Measurements from ENCODE around the gene DNAH2.

Gene DNAH2

DNA sequence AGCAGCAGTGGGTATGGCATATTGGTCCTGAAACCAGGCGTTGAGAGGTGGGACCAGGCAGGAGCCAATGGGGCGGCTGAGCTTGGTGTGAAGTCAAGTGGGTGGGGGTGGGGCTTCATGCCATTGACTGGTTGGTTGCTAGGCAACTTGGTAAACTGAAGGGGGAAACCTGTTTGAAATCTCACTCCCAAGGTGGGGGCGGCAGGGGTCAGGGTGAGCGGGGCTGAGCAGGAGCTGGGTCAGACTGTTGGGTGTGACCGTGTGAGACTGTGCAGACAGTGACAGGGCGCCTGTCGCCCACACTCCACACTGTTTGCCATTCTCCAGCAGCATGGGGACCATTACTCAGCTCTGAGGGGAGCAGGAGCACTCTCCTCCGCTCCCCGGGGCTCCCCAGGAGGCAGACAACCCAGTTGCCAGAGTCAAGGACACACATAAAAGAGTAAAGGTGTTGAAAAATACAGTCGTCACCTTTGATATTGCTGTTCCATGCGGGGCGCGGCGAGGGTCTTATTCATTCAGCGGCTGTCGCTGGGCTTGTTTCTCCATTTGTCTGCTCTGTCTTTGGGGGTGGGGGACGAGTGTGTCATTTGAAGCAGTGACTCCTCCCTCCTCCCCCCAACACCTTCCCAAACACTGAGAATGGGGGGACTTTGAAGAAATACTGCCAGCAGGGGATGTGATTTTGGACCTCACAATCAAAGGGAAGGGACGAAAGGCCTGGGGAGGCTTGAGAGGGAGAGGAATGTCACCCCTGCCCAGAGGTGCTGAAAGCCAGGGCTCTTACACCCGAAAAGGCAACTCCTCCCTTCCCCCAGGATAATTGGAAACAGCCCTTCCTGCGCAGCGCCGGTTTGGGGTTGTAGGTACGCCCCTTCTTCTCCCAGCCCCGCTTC is 13.7 kb upstream of the DNAH2 start:
- Histone ChIP-seq H3K9me3 (ENCODE audit: control insufficient read depth, insufficient read depth, low read length) (no peaks in the 10 kb centered on the region), H3K36me3 (ENCODE audit: control insufficient read depth, insufficient read depth, low read length) (no peaks in the 10 kb centered on the region; the same call in 1 of the 2 replicates), H3K4me1 (ENCODE audit: control insufficient read depth, insufficient read depth, low read length) (peaks cover 8% of the 10 kb centered on the region), H3K4me3 (ENCODE audit: low read length) (peak overlapping the region; percentile 13; the same call in 1 of the 2 replicates), H3K27me3 (ENCODE audit: control insufficient read depth, insufficient read depth, low read length) (no peaks in the 10 kb centered on the region), H3K27ac (ENCODE audit: low read length) (no peak overlapping the region)
- WGBS (ENCODE audit: insufficient coverage, insufficient read length), result no CpG with 5 or more reads among the region's 24 CpGs
- no peak for DNase-seq (ENCODE audit: low read depth, low spot score)

DNA sequence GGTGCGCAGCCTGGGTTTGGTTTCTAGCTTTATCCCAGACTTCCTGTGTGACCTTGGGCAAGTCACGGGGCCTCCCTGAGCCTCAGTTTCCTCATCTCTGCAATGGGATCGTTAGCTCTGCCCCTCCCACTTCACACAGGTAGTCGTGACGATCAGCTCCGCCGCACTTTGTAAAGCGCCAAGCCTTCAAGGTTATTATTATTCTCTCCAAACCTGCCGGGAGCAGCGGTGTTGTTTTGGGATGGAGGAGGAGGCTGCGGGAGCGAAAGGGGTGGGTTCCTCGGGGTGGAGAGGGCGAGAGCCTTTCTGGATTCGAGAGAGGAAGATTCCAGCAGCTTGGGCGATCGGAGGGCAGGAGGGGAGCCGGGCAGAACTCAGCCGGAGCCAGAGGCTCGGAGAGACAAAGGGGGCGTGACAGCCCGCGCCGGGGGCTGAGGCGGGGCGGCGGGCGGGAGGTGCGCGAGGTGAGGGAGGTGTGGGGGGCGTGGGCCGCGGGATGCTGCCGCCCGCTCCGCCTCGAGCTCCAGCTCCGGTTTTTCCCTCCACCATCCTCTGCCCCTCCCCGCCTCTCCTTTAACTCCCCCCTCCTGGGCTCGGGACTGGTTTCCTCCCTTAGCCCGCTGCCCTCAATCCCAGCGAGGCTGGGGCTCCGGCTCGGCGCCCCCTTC is 12.8 kb upstream of the DNAH2 start, which contains the start of gene EFNB3:
Gene EFNB3, plus strand, starts transcription at position 602 of the 668 bp plus-strand sequence. CDS start 397 bp downstream, outside the sequence.
- Histone ChIP-seq H3K36me3 (ENCODE audit: control insufficient read depth, insufficient read depth, low read length) (no peaks in the 10 kb centered on the region; the same call in 1 of the 2 replicates), H3K4me1 (ENCODE audit: control insufficient read depth, insufficient read depth, low read length) (peaks cover 8% of the 10 kb centered on the region), H3K4me3 (ENCODE audit: low read length) (peak within 1 kb of the TSS; percentile 64), H3K27me3 (ENCODE audit: control insufficient read depth, insufficient read depth, low read length) (no peaks in the 10 kb centered on the region), H3K9me3 (ENCODE audit: control insufficient read depth, insufficient read depth, low read length) (no peaks in the 10 kb centered on the region), H3K27ac (ENCODE audit: low read length) (no peak within 1 kb of the TSS)
- DNase-seq (ENCODE audit: low read depth, low spot score), result no peak
- WGBS (ENCODE audit: insufficient coverage, insufficient read length), result no CpG with 5 or more reads among the region's 45 CpGs

DNA sequence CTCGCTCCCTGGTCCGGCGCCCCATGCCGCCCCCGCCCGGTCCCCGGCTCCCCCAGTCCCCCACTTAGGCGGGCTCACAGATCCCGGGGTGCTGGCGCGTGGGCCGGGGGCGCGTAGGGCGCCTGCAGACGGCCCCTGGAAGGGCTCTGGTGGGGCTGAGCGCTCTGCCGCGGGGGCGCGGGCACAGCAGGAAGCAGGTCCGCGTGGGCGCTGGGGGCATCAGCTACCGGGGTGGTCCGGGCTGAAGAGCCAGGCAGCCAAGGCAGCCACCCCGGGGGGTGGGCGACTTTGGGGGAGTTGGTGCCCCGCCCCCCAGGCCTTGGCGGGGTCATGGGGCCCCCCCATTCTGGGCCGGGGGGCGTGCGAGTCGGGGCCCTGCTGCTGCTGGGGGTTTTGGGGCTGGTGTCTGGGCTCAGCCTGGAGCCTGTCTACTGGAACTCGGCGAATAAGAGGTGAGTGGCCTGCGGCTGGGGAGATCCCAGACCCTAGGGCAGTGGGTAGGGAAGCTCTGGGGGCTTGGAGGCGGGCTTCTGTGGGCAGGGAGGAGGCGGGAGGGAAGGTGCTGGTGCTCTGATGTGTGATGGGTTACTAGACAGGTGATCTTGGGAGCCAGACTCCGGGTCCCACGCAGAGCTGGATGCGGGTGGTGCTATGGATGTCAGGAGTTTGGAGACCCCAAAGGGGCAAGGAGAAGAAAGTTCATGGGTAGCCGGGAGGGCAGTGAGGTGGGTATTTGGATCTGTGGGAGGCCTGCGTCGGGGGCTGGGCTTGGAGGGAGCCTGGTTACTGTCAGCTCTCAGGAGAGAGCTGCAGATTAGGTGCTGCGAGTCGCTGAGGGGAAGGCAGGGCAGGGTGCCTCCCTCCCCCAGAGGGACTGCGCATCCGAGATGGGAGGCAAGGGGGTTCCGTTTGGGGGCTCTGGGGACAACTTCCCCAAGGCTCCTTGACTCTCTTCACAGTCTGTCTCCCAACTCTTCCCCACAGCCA is 12.0 kb upstream of the DNAH2 start:
- DNase-seq (ENCODE audit: low read depth, low spot score), result no peak
- WGBS (ENCODE audit: insufficient coverage, insufficient read length), result no CpG with 5 or more reads among the region's 50 CpGs
- Histone ChIP-seq H3K27ac (ENCODE audit: low read length) (no peak overlapping the region), H3K4me1 (ENCODE audit: control insufficient read depth, insufficient read depth, low read length) (peaks cover 8% of the 10 kb centered on the region), H3K27me3 (ENCODE audit: control insufficient read depth, insufficient read depth, low read length) (no peaks in the 10 kb centered on the region), H3K36me3 (ENCODE audit: control insufficient read depth, insufficient read depth, low read length) (no peaks in the 10 kb centered on the region; the same call in 1 of the 2 replicates), H3K9me3 (ENCODE audit: control insufficient read depth, insufficient read depth, low read length) (no peaks in the 10 kb centered on the region), H3K4me3 (ENCODE audit: low read length) (peak overlapping the region; percentile 64)

DNA sequence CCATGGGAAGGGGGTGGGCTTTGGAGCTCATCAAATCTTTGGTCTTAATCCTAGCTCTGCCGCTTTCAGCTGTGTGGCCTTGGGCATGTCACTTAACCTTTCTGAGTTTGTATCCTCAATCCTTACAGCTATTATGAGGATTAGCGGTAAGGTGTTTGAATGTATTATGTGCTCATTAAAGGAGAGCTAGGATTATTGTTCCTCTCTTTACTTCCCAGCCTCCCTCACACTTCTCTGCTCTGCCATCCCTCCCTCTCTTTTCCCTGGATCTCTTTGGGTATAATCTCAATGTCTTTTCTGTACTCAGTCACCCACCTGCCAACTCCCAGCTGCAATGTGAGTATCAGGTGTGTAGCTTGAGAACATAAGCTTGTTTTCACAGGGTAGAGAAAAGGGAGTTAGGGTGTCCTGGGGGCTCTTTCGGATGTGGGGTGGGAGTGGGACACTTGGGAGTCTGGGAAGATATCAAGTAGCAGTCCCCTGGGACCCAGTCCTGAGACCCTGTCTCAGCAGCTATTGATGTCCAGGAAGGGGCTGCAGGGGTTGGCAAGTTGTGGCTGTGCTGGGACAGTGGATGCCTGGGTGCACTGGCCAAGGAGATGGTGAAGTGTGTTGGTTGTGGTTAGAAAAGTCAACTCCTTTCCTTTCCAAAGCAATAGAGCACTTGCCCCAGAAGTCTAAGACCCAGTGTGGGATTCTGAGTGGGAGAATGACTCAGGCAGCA is 10.8 kb upstream of the DNAH2 start:
- no peak for DNase-seq (ENCODE audit: low read depth, low spot score)
- H3K27me3 ChIP-seq (ENCODE audit: control insufficient read depth, insufficient read depth, low read length), result no peaks in the 10 kb centered on the region
- no peak overlapping the region for H3K4me3 ChIP-seq (ENCODE audit: low read length)
- WGBS (ENCODE audit: insufficient coverage, insufficient read length), result no CpG with 5 or more reads among the region's 3 CpGs
- no peaks in the 10 kb centered on the region for H3K9me3 ChIP-seq (ENCODE audit: control insufficient read depth, insufficient read depth, low read length)
- H3K27ac ChIP-seq (ENCODE audit: low read length), result no peak overlapping the region
- no peaks in the 10 kb centered on the region; the same call in 1 of the 2 replicates for H3K36me3 ChIP-seq (ENCODE audit: control insufficient read depth, insufficient read depth, low read length)
- peaks cover 8% of the 10 kb centered on the region for H3K4me1 ChIP-seq (ENCODE audit: control insufficient read depth, insufficient read depth, low read length)

DNA sequence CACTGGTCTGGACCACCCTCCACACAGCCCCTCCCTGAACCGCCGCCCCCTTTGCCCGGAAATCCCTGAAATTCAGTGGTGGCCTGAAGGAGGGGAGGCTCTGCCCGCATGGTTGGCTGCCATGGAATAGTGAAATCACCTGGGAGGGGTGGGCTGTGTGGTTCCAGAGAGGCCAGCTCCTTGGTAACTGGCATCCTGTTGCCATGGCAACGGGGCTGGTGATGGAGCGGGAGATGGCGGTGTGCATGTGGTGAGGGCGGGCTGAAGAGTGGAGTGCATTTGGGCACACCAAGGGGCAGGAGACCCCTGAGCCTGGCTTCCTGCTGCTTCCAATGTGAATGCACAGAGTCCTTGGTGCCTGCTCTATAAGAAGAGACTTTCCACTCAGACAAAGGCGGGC is 10.1 kb upstream of the DNAH2 start:
- Histone ChIP-seq H3K4me1 (ENCODE audit: control insufficient read depth, insufficient read depth, low read length) (peaks cover 14% of the 10 kb centered on the region), H3K27ac (ENCODE audit: low read length) (no peak overlapping the region), H3K36me3 (ENCODE audit: control insufficient read depth, insufficient read depth, low read length) (no peaks in the 10 kb centered on the region; the same call in 1 of the 2 replicates), H3K9me3 (ENCODE audit: control insufficient read depth, insufficient read depth, low read length) (no peaks in the 10 kb centered on the region), H3K4me3 (ENCODE audit: low read length) (no peak overlapping the region), H3K27me3 (ENCODE audit: control insufficient read depth, insufficient read depth, low read length) (no peaks in the 10 kb centered on the region)
- no CpG with 5 or more reads among the region's 9 CpGs for WGBS (ENCODE audit: insufficient coverage, insufficient read length)
- no peak for DNase-seq (ENCODE audit: low read depth, low spot score)

DNA sequence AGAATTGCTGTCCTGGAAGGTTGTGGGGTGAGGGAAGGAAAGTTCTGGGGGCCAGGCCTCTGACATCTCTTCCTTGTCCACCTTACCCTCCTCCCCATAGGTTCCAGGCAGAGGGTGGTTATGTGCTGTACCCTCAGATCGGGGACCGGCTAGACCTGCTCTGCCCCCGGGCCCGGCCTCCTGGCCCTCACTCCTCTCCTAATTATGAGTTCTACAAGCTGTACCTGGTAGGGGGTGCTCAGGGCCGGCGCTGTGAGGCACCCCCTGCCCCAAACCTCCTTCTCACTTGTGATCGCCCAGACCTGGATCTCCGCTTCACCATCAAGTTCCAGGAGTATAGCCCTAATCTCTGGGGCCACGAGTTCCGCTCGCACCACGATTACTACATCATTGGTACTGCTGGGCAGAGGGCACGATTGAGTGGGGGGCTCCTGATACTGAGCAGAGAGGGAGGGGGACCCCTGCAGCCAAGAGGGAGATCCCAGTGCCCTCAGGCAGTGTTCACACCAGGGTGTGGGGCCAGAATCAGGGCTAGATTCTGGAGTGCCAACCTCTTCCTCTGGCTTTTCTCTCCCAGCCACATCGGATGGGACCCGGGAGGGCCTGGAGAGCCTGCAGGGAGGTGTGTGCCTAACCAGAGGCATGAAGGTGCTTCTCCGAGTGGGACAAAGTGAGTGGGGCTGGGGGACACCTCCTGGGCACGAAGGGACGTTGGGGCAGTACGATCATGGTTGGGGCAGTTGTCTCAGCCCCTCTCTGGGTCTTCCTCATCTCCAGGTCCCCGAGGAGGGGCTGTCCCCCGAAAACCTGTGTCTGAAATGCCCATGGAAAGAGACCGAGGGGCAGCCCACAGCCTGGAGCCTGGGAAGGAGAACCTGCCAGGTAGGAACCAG is 9.4 kb upstream of the DNAH2 start:
- no peaks in the 10 kb centered on the region for H3K27me3 ChIP-seq (ENCODE audit: control insufficient read depth, insufficient read depth, low read length)
- H3K4me1 ChIP-seq (ENCODE audit: control insufficient read depth, insufficient read depth, low read length), result peaks cover 13% of the 10 kb centered on the region
- DNase-seq (ENCODE audit: low read depth, low spot score), result no peak
- no peak overlapping the region for H3K27ac ChIP-seq (ENCODE audit: low read length)
- H3K4me3 ChIP-seq (ENCODE audit: low read length), result no peak overlapping the region
- H3K9me3 ChIP-seq (ENCODE audit: control insufficient read depth, insufficient read depth, low read length), result no peaks in the 10 kb centered on the region
- H3K36me3 ChIP-seq (ENCODE audit: control insufficient read depth, insufficient read depth, low read length), result no peaks in the 10 kb centered on the region; the same call in 1 of the 2 replicates
- WGBS (ENCODE audit: insufficient coverage, insufficient read length), result no CpG with 5 or more reads among the region's 22 CpGs

DNA sequence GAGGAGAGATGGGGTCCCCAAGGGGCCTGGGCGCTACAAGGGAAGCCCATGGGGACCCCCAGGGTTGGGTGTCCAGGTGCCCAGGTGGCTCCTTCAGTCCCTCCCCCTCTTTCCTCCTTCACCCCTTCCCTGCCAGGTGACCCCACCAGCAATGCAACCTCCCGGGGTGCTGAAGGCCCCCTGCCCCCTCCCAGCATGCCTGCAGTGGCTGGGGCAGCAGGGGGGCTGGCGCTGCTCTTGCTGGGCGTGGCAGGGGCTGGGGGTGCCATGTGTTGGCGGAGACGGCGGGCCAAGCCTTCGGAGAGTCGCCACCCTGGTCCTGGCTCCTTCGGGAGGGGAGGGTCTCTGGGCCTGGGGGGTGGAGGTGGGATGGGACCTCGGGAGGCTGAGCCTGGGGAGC is 8.5 kb upstream of the DNAH2 start:
- DNase-seq (ENCODE audit: low read depth, low spot score), result no peak
- WGBS (ENCODE audit: insufficient coverage, insufficient read length), result no CpG with 5 or more reads among the region's 11 CpGs
- H3K4me1 ChIP-seq (ENCODE audit: control insufficient read depth, insufficient read depth, low read length), result peaks cover 8% of the 10 kb centered on the region
- H3K27me3 ChIP-seq (ENCODE audit: control insufficient read depth, insufficient read depth, low read length), result no peaks in the 10 kb centered on the region
- no peak overlapping the region for H3K27ac ChIP-seq (ENCODE audit: low read length)
- no peak overlapping the region for H3K4me3 ChIP-seq (ENCODE audit: low read length)
- no peaks in the 10 kb centered on the region for H3K9me3 ChIP-seq (ENCODE audit: control insufficient read depth, insufficient read depth, low read length)
- H3K36me3 ChIP-seq (ENCODE audit: control insufficient read depth, insufficient read depth, low read length), result no peaks in the 10 kb centered on the region

DNA sequence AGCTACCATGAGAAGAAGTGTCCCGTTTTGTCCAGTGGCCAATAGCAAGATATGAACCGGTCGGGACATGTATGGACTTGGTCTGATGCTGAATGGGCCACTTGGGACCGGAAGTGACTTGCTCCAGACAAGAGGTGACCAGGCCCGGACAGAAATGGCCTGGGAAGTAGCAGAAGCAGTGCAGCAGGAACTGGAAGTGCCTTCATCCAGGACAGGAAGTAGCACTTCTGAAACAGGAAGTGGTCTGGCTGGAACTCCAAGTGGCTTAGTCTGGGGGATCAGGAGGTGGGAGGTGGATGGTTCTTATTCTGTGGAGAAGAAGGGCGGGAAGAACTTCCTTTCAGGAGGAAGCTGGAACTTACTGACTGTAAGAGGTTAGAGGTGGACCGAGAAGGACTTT is 7.2 kb upstream of the DNAH2 start:
- no peak overlapping the region for H3K4me3 ChIP-seq (ENCODE audit: low read length)
- no peak overlapping the region for H3K27ac ChIP-seq (ENCODE audit: low read length)
- no peaks in the 10 kb centered on the region for H3K9me3 ChIP-seq (ENCODE audit: control insufficient read depth, insufficient read depth, low read length)
- peaks cover 8% of the 10 kb centered on the region for H3K4me1 ChIP-seq (ENCODE audit: control insufficient read depth, insufficient read depth, low read length)
- WGBS (ENCODE audit: insufficient coverage, insufficient read length), result no CpG with 5 or more reads among the region's 7 CpGs
- H3K27me3 ChIP-seq (ENCODE audit: control insufficient read depth, insufficient read depth, low read length), result no peaks in the 10 kb centered on the region
- no peak for DNase-seq (ENCODE audit: low read depth, low spot score)
- no peaks in the 10 kb centered on the region for H3K36me3 ChIP-seq (ENCODE audit: control insufficient read depth, insufficient read depth, low read length)

Measured in iPS DF 6.9 (cell line).